ENCODE measurements around the gene LRP10.
"Not testable (repeated sequence)": the region's sequence is repeated elsewhere in the genome, so short reads cannot be mapped to it uniquely, and the experiment has no call there.

Gene LRP10

GRCh38 chr14:22910916-22911315, 39.4 kb downstream of the LRP10 start:
- no peak for DNase-seq (ENCODE audit: extremely low read depth, low read depth)
- H3K4me3 ChIP-seq (replicated peaks; ENCODE audit: low read depth, low read length) = no peak overlapping the region
- no peak for TF ChIP-seq CTCF (IDR thresholded peaks at IDR 0.05; ENCODE audit: low read depth, low read length, missing control alignments)

- H3K4me3 ChIP-seq (replicated peaks; ENCODE audit: low read depth, low read length); DNase-seq (ENCODE audit: extremely low read depth, low read depth): not testable (repeated sequence)
Measured at GRCh38 chr14:22914836-22915235, 43.3 kb downstream of the LRP10 start.

- TF ChIP-seq CTCF (IDR thresholded peaks at IDR 0.05; ENCODE audit: low read depth, low read length, missing control alignments) = no peak
- no peak overlapping the region for H3K4me3 ChIP-seq (replicated peaks; ENCODE audit: low read depth, low read length)
- DNase-seq (ENCODE audit: extremely low read depth, low read depth) = no peak
Measured at GRCh38 chr14:22915886-22916521, 44.5 kb downstream of the LRP10 start.

GRCh38 chr14:22918804-22919600, 47.5 kb downstream of the LRP10 start, which contains the start of gene RBM23:
TSS of gene RBM23 (minus strand) at chr14:22919149.
- H3K4me3 ChIP-seq (replicated peaks; ENCODE audit: low read depth, low read length) = peak within 1 kb of the TSS; percentile 71
- no peak for TF ChIP-seq CTCF (IDR thresholded peaks at IDR 0.05; ENCODE audit: low read depth, low read length, missing control alignments)
- peak; percentile 100 for DNase-seq (ENCODE audit: extremely low read depth, low read depth)

- TF ChIP-seq CTCF (IDR thresholded peaks at IDR 0.05; ENCODE audit: low read depth, low read length, missing control alignments) = no peak
- H3K4me3 ChIP-seq (replicated peaks; ENCODE audit: low read depth, low read length) = peak overlapping the region; percentile 29; the same call in 1 of the 2 replicates
- DNase-seq (ENCODE audit: extremely low read depth, low read depth) = no peak
Measured at GRCh38 chr14:22919601-22919921, 48.0 kb downstream of the LRP10 start.

GRCh38 chr14:22920697-22921096, 49.2 kb downstream of the LRP10 start:
- no peak overlapping the region for H3K4me3 ChIP-seq (replicated peaks; ENCODE audit: low read depth, low read length)
- DNase-seq (ENCODE audit: extremely low read depth, low read depth) = no peak
- TF ChIP-seq CTCF (IDR thresholded peaks at IDR 0.05; ENCODE audit: low read depth, low read length, missing control alignments) = no peak

GRCh38 chr14:22922294-22922693, 50.8 kb downstream of the LRP10 start:
- no peak overlapping the region for H3K4me3 ChIP-seq (replicated peaks; ENCODE audit: low read depth, low read length)
- DNase-seq (ENCODE audit: extremely low read depth, low read depth) = no peak
- no peak for TF ChIP-seq CTCF (IDR thresholded peaks at IDR 0.05; ENCODE audit: low read depth, low read length, missing control alignments)
